ENCODE results near the gene WAC. TPM values are rescaled to one million over a fixed set of nuclear protein-coding genes. Genes with fewer than 3 reads are reported as not detected.

WAC gene
- total RNA-seq, 1 donor from 2014 or later = 115 TPM

DNA sequence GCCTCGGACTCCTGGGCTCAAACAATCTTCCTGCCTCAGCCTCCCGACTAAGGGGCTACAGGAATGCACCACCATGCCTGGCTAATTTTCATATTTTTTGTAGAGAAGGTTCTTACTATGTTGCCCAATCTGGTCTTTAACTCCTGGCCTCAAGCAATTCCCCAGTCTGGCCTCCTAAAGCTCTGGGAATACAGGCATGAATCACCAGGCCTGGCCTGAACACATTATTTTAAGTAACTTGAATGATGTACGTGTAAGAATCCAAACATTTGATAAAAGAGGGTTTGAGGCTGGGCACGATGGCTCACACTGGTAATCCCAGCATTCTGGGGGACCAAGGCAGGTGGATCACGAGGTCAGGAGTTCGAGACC lies 131.4 kb downstream of the WAC start:
- Mint-ChIP-seq H3K27me3 (peaks cover 21% of the 10 kb centered on the region), H3K9me3 (no peaks in the 10 kb centered on the region), H3K36me3 (no peaks in the 10 kb centered on the region), H3K4me1 (ENCODE audit: unreplicated experiment) (peaks cover 30% of the 10 kb centered on the region), H3K27ac (no peak overlapping the region), H3K4me3 (no peak overlapping the region)
- DNase-seq (ENCODE audit: extremely low spot score, unreplicated experiment) = no peak
- no peak for TF ChIP-seq CTCF (conservative IDR thresholded peaks at IDR 0.05)

GRCh38 chr10:28666751-28667467 lies 134.0 kb downstream of the WAC start:
- peaks cover 38% of the 10 kb centered on the region for H3K4me1 Mint-ChIP-seq (ENCODE audit: unreplicated experiment)
- DNase-seq (ENCODE audit: extremely low spot score, unreplicated experiment) = no peak
- peaks cover 6% of the 10 kb centered on the region for H3K9me3 Mint-ChIP-seq
- H3K27ac Mint-ChIP-seq = peak overlapping the region; percentile 83
- TF ChIP-seq CTCF (conservative IDR thresholded peaks at IDR 0.05) = no peak
- peak overlapping the region; percentile 93 for H3K4me3 Mint-ChIP-seq
- no peaks in the 10 kb centered on the region for H3K36me3 Mint-ChIP-seq
- H3K27me3 Mint-ChIP-seq = peaks cover 34% of the 10 kb centered on the region

- Mint-ChIP-seq H3K27ac (peak overlapping the region; percentile 85), H3K4me3 (peak overlapping the region; percentile 93), H3K27me3 (peaks cover 34% of the 10 kb centered on the region), H3K9me3 (peaks cover 6% of the 10 kb centered on the region), H3K4me1 (ENCODE audit: unreplicated experiment) (peaks cover 38% of the 10 kb centered on the region), H3K36me3 (no peaks in the 10 kb centered on the region)
- DNase-seq (ENCODE audit: extremely low spot score, unreplicated experiment) = peak; percentile 78
- TF ChIP-seq CTCF (conservative IDR thresholded peaks at IDR 0.05) = no peak
Observed at GRCh38 chr10:28668363-28669226, 135.7 kb downstream of the WAC start.

GRCh38 chr10:28669227-28670173 lies 136.6 kb downstream of the WAC start:
- Mint-ChIP-seq H3K27ac (peak overlapping the region; percentile 85), H3K27me3 (peaks cover 34% of the 10 kb centered on the region)

More at GRCh38 chr10:28669227-28670173, 136.6 kb downstream of the WAC start:
- peaks cover 6% of the 10 kb centered on the region for H3K9me3 Mint-ChIP-seq
- peaks cover 33% of the 10 kb centered on the region for H3K4me1 Mint-ChIP-seq (ENCODE audit: unreplicated experiment)
- H3K36me3 Mint-ChIP-seq = no peaks in the 10 kb centered on the region
- TF ChIP-seq CTCF (conservative IDR thresholded peaks at IDR 0.05) = no peak
- peak overlapping the region; percentile 93 for H3K4me3 Mint-ChIP-seq
- no peak for DNase-seq (ENCODE audit: extremely low spot score, unreplicated experiment)

Other genes with a start within 250 kb of the WAC start
- 11.8 and 27.7 TPM in 2 replicates for gene MPP7, start 230.1 kb upstream of the WAC start, total RNA-seq (ENCODE audit: low replicate concordance)
- 36.9 and 57.3 TPM in 2 replicates for gene BAMBI, start 144.4 kb downstream of the WAC start, total RNA-seq (ENCODE audit: low replicate concordance)

Data from type B pancreatic cell (in vitro differentiated cells).